HG03025 (cell line): ENCODE data around the gene MYRFL.
"Not testable (repeated sequence)": the region's sequence is repeated elsewhere in the genome, so short reads cannot be mapped to it uniquely, and the experiment has no call there.

Experiments used
- ATAC-seq: cut with Tn5 transposase; IDR thresholded peaks from one replicate; pipeline ENCODE4 v1.9.1; 2021; ENCODE audit warnings: mild to moderate bottlenecking, moderate library complexity; ENCODE audit not compliant: unreplicated experiment, low FRiP score

Gene MYRFL

DNA sequence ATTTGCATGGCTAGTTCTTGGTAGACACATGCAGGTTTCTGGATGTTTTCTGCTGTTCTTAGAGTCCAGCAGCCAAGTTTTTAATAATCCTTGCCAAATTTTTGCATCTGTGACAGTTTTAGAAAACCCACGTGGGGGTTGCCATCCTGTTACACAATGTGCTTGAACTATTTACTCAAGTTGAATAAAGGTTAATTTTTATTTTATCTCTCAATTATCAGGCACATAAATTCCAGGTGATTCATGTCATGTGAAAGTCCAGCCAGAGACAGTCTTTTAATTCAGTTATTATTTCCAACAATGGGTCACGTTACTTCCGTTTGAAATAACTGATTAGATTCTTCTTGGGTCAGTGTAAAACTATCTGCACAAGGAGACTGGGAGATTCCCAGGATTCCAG is 15.7 kb downstream of the MYRFL start:
- no peak for ATAC-seq

DNA sequence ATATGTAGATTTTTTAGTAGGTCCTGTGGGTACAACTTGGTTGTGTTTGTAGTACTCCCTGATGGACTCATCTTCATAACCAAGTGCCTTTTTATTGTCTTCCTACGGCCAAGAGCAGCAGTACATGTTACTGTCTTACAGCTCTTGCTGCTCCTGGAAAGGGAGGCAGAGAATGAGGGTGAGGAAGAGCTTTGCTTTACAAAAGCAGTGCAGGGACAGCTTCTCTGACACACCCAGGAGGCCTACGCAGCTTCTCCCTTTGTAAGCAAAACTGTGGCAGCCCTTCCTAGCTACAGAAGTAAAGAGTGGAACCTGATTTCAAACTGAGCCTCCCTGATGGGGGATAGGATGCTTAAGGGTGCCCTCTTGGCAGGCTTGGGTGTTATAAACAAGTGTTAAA is 18.6 kb downstream of the MYRFL start:
- ATAC-seq: no peak

DNA sequence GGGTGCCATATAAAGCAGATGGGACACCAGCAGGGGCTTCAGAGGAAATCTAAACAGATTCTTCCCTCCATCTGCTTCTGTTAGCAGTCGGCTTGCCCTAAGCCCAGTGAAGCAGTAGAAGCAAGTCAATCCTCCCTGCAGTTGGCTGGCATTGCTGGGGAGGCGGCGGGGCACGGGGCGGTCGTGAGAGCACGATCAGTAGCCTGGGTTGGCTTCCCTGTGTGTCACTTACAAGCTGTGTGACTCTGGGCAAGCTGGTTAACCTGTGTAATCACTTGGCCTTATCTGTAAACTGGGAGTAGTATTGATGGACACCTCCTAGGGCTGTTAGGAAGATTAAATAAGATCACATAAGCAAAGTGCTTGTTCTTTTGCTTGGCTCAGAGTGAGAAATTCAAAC is 19.4 kb downstream of the MYRFL start:
- ATAC-seq: no peak

DNA sequence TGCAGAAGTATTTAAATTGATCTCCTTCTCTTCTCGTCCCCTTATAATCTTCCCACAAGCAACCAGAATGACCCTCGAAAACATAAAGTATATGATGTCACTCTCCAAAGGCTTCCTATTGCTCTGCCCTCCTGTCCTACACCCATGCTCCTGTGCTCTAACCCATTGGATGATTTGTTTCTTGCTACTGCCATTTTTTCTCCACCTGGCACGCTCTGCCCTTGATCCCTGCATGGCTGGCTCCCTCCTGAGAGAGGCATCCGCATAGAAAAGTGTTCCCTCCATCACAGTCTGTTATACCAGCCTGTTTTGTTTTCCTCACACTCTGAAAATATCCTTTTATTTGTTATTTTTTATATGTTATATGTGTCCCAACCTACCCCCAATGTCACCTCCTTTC is 19.8 kb downstream of the MYRFL start:
- no peak for ATAC-seq

DNA sequence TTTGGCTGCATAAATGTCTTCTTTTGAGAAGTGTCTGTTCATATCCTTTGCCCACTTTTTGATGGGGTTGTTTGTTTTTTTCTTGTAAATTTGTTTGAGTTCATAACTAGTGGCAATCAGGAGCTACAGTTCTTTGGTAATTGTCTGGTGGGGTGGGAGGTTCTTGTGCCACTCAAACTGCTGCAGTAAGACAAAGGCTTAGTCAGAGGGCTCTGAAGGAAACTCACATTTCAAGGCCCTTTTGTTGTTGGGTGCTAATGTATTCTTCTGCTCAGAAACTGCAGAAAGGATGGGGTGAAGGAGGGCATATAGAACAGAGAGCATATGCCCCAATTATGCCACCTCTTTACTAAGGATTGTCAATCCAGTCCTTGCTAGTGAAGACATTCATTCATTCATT is 21.9 kb downstream of the MYRFL start:
- ATAC-seq: no peak

DNA sequence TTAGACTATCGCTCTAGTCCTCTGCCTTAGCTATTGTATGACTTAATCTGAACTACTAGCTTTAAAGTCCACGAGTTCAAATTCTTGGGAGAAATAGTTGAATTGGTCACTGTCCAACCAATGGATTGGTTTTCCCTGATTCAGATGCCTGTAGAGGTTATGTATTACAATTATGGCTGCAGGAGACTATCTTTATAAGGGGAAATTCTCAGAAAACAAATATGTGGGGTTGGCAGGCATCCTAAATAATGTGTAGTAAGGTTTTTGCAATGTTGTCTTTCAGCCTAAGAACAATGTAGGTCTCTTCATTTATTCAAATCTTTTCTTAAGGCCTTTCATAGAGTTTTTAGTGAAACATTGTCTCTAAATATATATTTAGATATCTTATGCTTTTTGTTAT is 26.9 kb downstream of the MYRFL start:
- ATAC-seq: no peak

DNA sequence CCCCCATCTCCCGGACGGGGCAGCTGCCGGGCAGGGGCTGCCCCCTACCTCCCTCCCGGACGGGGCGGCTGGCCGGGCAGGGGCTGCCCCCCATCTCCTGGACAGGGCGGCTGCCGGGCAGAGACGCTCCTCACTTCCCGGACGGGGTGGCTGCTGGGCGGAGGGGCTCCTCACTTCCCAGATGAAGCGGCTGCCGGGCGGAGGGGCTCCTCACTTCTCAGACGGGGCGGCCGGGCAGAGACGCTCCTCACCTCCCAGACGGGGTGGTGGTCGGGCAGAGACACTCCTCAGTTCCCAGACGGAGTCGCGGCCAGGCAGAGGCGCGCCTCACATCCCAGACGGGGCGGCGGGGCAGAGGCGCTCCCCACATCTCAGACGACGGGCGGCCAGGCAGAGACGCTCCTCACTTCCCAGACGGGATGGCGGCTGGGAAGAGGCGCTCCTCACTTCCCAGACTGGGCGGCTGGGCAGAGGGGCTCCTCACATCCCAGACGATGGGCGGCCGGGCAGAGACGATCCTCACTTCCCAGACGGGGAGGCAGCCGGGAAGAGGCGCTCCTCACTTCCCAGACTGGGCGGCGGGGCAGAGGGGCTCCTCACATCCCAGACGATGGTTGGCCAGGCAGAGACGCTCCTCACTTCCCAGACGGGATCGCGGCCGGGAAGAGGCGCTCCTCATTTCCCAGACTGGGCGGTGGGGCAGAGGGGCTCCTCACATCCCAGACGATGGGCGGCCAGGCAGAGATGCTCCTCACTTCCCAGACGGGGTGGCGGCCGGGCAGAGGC is 28.3 kb downstream of the MYRFL start:
- ATAC-seq: not testable (repeated sequence)

DNA sequence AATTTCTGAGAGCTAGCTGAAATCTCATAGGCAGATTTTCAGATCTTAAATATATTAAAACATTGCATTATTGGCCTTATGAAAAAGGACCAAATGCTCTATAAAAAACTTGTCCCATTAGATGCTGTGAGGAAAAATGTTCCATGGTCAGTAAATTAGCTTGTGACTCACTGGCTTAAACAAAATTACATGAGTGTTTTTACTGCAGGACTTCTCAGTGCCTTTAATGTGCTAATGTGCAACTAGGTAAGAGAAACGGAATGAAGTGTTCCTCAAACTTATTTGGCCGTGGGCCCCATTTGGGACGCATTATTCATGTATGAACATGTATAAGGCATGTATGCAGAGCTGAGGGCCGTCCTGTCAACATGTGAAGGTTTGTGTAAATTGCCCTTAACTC is 41.7 kb downstream of the MYRFL start:
- no peak for ATAC-seq

DNA sequence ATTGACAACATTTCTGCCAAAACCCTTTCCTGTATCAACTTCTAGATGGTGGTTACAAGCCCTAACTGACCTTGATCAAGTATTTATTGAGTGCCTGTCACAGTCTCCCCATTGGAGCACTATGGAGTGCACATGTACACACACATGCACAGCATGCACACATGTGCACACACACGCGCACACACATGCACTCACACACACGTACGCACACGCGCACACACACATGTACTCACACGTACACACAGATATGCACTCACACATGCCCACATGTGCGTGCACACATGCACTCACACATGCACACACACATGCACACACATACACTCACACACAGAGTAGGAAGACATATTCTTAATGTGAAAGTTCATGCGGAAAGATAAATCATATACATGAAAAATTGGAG is 43.7 kb downstream of the MYRFL start:
- ATAC-seq: no peak

DNA sequence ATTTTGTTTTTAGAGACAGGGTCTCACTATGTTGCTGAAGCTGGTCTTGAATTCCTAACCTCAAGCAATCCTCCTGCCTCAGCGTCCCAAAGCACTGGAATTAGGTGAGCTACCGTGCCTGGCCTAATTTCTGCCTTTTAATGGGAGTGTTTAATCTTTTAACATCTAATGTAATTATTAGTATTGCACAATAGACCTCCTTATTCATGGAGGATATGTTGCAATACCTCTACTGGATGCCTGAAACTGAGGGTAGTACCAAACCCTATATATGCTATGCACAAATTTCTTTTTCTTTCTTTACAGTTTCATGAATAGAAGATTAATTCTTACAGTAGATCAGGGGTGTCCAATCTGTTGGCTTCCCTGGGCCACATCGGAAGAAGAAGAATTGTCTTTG is 47.8 kb downstream of the MYRFL start:
- ATAC-seq: no peak

DNA sequence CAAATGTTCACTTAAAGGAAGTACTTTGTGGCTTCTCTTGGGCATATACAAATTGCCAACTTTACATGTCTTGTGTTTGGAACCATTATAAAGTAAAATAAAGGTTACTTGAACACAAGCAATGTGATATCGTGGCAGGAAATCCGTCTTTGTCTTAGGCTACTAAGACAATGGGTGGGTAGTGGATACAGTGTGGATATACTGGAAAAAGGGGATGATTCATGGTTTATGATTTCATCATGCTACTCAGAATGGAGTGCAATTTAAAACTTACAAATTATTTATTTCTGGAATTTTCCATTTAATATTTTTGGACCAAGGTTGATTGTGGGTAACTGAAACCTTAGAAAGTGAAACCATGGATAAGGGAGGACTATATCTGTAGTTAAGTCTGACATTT is 48.4 kb downstream of the MYRFL start:
- no peak for ATAC-seq

DNA sequence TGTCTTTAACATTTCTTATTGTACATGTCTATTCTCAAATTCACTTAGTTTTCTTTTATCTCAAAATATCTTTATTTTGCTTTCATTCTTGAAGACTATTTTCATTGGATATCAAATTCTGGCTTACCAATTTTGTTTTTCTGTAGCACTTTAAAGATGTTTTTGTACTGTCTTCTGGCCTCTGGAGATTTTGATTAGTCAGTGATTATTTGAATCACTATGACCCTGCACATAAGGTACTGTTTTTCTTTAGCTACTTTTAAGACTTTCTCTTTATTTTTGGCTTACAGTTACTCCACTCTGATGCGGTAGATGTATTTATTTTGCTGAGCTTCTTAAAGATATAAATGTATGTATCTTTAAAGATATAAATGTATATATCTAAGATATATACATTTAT is 49.6 kb downstream of the MYRFL start:
- ATAC-seq: no peak

DNA sequence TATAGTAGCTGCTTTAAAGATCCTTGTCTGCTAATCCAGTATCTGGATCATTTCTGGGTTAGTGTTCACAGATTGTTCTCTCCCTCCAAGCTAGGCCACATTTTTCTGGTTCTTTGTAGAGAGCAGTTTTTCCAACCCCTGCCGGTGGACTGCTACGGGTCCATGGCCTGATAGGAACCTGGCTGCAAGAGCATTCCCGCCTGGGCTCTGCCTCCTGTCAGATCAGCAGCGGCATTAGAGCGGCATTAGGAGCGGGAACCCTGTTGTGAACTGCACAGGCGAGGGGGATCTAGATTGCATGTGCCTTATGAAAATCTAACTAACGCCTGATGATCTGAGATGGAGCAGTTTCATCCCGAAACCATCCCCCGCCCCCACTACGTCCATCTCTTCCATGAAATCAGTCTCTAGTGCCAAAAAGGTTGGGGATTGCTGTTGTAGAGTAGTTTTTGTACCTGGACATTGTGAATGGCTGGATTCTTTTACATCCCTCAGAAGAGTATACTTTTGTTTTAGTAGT is 50.4 kb downstream of the MYRFL start:
- ATAC-seq: no peak

DNA sequence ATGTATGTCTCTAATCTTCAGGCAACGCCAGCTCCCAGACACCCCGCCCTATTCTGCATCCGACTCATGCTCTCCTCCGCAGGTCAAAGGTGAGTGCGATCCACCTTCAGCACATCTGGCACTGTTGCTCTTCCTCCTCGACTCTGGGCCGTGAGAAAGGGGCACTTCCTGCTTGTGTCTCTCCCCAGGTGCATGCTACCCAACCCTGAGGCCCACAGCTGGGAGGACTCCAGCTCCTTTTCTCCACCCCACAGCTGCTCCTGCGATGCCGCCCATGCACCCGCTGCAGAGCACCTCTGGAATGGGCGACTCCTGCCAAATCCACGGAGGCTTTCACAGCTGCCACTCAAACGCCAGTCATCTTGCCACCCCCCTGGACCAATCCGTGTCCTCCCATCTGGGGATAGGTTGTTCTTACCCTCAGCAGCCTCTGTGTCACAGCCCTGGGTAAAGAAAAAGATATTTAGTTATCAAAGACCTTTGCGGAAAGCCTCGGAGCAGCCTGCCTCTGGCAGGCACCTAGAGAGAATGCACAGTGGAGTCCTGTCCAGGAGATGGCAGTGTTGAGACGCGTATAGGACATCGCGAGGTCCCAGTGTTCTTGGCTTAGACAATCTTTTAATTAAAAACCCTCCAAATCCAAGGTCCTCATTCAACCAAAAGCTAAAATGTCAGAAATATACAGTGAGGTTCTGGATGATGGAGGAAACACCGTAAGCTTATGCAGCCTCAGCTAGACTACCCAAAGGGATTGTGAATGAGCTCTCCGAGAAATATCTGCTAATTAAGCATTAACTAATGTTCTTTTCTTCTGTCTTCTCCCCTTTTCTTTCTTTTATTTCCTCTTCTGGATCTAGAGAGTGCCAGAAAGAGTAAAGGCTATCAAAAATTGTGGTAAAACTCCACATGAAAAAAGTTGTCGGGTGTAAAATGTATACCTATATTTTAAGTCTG is 54.3 kb downstream of the MYRFL start:
- peak; percentile 85 for ATAC-seq

DNA sequence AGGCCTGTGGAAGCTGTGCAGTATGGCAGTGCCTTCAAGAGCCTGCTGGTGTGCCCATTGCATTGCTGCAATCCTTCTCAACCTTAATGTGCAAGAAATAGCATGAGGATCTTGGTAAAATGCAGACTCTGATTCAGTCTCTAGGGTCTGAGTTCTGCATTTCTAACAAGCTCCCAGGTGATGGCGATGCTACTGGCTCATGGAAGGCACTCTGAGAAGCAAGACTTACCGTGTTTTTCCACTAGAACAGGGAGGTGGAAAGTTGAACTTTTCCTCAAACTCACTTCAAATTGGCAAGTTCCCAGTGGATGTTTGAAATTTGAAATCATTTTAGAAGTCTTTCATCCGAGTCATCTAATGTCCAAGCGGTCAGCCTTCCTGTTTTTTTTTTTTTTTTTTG is 55.5 kb downstream of the MYRFL start:
- ATAC-seq: no peak

DNA sequence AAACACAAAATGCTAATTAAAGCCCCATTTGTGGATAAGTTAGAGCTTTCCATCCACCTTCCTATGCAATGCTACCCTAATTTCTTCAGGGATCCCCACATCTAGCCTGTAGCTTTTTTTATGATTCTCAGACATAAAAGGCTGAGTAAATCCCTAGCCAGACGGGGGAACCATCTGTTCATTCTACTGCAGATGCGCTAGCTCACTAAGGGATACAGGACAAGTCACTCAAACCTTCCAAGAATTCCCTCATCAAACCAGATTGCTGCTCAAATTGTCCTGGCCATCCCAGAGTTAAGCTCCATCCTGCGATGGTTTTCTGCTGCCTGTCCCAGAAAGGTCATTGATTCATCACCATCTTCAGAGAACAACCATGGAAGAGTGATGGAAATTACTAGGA is 56.7 kb downstream of the MYRFL start:
- ATAC-seq: no peak

DNA sequence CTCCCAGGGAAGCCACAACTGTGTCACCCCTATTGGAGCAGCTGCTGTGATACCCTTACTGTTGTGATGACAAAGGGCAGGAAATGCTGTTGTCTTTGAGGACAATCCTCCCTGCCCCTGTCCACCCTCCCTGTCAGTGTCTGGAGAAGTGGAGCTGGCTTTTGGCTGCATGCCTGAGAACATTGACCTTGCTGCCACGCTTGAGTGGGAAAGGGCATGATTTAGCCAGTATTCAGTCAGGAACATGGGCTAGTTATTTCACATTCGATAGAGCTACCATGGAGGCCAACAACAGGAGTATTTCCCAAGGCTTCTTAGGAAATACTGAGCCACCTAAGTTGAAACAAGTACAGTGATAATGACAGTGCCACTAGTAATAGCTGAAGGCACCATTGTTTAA is 59.4 kb downstream of the MYRFL start:
- no peak for ATAC-seq

DNA sequence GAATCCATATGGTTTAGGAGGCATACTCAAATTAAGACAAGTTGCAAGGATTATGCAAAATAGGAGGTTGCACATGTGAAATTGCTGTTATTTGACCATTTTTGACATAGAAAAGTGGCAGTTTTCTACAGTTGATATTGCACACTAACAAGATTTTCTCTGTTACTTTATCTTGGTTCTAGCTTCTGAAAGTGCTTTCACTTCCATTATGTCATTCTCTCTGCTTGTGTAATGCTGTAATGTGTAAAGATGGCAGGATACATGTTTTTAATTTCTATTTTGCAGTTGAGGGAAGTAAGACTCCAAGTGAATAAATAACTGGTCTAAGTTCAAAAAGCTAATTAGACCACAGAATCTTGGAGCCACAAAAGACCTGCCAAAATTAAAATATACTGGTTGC is 60.6 kb downstream of the MYRFL start:
- ATAC-seq: peak; percentile 64

DNA sequence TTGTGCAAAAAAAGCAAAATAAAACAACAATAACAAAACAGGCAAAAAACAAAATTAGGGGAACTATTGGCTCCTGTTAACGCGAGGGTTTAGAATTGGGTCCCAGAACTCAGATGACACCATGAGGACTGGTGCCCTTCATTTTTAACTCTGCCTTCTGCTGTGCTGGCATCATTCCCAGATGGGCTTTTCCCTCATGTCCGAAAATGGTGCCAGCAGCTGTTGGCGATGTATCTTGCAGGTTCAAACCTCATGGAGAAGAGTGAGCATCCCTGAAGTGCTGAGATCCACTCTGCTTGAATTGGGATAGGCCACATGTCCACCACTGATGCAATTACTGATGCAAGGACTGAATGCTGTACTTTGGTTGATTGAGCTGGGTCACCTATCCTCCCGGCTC is 61.1 kb downstream of the MYRFL start:
- no peak for ATAC-seq

DNA sequence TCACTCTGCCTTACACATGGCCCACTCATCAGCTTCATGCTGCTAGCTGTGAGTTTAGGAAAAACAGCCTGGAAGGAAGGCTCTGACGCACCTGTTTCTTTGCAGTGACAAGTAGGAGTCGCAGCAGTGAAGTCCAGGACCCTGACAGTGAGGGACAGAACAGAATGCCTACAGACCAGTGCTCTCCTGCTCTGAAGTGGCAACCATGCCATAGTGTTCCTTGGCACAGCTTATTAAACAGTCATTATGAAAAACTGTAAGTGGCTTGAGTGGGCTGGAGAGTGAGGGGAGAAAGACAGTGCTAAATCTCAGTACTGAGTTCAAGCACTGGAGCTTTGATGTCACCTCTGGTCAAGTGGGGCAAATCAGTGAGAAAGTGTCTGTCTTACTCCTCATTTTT is 61.7 kb downstream of the MYRFL start:
- no peak for ATAC-seq

DNA sequence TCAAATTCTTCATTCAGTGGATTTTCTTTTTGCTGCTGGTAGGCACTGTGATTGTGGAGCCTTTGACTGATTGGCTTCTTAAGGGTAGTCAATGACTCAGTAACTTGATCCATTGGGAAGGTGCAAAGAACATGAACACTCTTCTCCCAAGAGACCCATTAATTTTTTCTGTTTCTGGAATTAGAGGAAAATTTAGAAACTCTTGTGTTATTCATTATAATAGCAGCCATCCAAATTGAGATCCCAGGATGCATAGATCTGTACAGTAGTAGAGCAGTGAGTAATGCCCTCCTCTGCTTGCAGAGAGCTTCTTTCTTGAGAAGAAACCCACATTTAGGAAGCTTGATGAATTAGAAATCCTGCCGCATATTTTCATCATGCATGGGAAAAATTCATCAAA is 63.9 kb downstream of the MYRFL start:
- no peak for ATAC-seq
